ENCODE results near the gene EXT2. TPM values are rescaled to one million over a fixed set of nuclear protein-coding genes. Genes with fewer than 3 reads are reported as not detected.

Gene EXT2
- total RNA-seq, 1 donor from 2014 or later = 75.0 TPM

- Mint-ChIP-seq H3K4me3 (no peak overlapping the region), H3K27ac (no peak overlapping the region), H3K9me3 (peaks cover 38% of the 10 kb centered on the region), H3K4me1 (peaks cover 22% of the 10 kb centered on the region), H3K27me3 (ENCODE audit: low read depth) (no peaks in the 10 kb centered on the region), H3K36me3 (peaks cover 56% of the 10 kb centered on the region)
- no peak for DNase-seq (ENCODE audit: low spot score in 2 of 2, unreplicated experiment in 2 of 2)
- TF ChIP-seq, protein P1, sequence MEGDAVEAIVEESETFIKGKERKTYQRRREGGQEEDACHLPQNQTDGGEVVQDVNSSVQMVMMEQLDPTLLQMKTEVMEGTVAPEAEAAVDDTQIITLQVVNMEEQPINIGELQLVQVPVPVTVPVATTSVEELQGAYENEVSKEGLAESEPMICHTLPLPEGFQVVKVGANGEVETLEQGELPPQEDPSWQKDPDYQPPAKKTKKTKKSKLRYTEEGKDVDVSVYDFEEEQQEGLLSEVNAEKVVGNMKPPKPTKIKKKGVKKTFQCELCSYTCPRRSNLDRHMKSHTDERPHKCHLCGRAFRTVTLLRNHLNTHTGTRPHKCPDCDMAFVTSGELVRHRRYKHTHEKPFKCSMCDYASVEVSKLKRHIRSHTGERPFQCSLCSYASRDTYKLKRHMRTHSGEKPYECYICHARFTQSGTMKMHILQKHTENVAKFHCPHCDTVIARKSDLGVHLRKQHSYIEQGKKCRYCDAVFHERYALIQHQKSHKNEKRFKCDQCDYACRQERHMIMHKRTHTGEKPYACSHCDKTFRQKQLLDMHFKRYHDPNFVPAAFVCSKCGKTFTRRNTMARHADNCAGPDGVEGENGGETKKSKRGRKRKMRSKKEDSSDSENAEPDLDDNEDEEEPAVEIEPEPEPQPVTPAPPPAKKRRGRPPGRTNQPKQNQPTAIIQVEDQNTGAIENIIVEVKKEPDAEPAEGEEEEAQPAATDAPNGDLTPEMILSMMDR (IDR thresholded peaks at IDR 0.05; ENCODE audit: unreplicated experiment) = no peak
Measured at GRCh38 chr11:44191322-44192016, 96.0 kb downstream of the EXT2 start.

DNA sequence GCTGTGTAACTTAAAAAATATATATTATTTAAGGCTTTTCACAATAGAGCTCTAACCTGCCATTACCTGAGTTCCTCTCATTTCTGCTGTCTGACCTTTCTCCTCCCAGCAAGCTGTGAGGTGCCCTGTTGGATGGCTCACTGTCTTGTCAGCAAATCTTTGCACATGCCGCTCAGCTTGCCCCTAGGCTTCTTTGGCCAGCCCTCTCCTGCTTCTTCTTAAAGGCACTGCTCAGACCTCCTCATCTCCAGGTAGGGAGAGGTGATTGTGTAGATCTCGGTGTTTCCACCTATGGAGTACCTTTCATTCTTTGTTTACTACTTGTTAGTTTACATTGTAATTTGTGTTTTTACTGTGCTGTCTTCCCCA, 96.5 kb downstream of the EXT2 start:
- peaks cover 21% of the 10 kb centered on the region for H3K4me1 Mint-ChIP-seq
- no peak overlapping the region for H3K27ac Mint-ChIP-seq
- peaks cover 61% of the 10 kb centered on the region for H3K36me3 Mint-ChIP-seq
- TF ChIP-seq, protein P1 (IDR thresholded peaks at IDR 0.05; ENCODE audit: unreplicated experiment) = no peak
- peaks cover 43% of the 10 kb centered on the region for H3K9me3 Mint-ChIP-seq
- H3K4me3 Mint-ChIP-seq = no peak overlapping the region
- H3K27me3 Mint-ChIP-seq (ENCODE audit: low read depth) = no peaks in the 10 kb centered on the region
- no peak for DNase-seq (ENCODE audit: low spot score in 2 of 2, unreplicated experiment in 2 of 2)

- no peak for DNase-seq (ENCODE audit: low spot score in 2 of 2, unreplicated experiment in 2 of 2)
- TF ChIP-seq, protein P1 (IDR thresholded peaks at IDR 0.05; ENCODE audit: unreplicated experiment) = no peak
- Mint-ChIP-seq H3K27ac (no peak overlapping the region), H3K27me3 (ENCODE audit: low read depth) (no peaks in the 10 kb centered on the region), H3K9me3 (peaks cover 38% of the 10 kb centered on the region), H3K4me3 (no peak overlapping the region), H3K36me3 (peaks cover 60% of the 10 kb centered on the region), H3K4me1 (peaks cover 21% of the 10 kb centered on the region)
Measured at GRCh38 chr11:44192462-44193100, 97.1 kb downstream of the EXT2 start.

GRCh38 chr11:44193856-44194255, 98.4 kb downstream of the EXT2 start:
- H3K4me1 Mint-ChIP-seq = peaks cover 34% of the 10 kb centered on the region
- H3K27me3 Mint-ChIP-seq (ENCODE audit: low read depth) = no peaks in the 10 kb centered on the region
- peaks cover 25% of the 10 kb centered on the region for H3K9me3 Mint-ChIP-seq
- H3K36me3 Mint-ChIP-seq = peaks cover 51% of the 10 kb centered on the region
- H3K4me3 Mint-ChIP-seq = no peak overlapping the region
- TF ChIP-seq, protein P1 (IDR thresholded peaks at IDR 0.05; ENCODE audit: unreplicated experiment) = no peak
- H3K27ac Mint-ChIP-seq = no peak overlapping the region
- no peak for DNase-seq (ENCODE audit: low spot score in 2 of 2, unreplicated experiment in 2 of 2)

DNA sequence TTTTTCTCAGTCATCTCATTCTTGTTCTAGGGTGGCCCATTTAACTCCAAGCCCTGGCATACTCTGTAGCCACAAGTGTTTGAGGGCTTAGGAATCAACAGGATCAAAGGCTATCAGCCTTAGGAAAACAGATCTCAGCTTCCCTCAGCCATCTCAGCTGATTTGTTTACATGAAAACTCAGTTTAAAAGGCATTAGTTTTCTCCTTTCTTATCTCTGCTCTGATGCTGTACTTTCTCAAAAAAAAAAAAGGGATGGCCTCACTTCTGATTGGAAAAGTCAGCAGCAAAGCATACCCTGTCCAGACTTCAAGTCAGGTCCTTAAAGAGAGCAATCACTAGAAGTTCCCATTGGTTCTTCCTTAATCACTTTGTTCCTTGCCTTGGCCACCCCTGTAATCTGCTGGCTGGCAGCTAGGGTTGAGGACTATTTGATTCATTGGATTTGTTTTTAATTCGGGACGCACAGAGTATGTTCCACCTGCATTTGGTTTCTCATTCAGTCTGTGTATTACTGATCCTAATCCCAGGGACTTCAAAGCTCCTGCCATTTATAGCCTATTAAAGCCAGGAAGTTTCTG, 102.8 kb downstream of the EXT2 start:
- H3K4me1 Mint-ChIP-seq = peaks cover 19% of the 10 kb centered on the region
- no peak overlapping the region for H3K4me3 Mint-ChIP-seq
- DNase-seq (ENCODE audit: low spot score in 2 of 2, unreplicated experiment in 2 of 2) = no peak
- TF ChIP-seq, protein P1 (IDR thresholded peaks at IDR 0.05; ENCODE audit: unreplicated experiment) = no peak
- no peak overlapping the region for H3K27ac Mint-ChIP-seq
- peaks cover 19% of the 10 kb centered on the region for H3K9me3 Mint-ChIP-seq
- H3K36me3 Mint-ChIP-seq = peaks cover 38% of the 10 kb centered on the region
- H3K27me3 Mint-ChIP-seq (ENCODE audit: low read depth) = no peaks in the 10 kb centered on the region
